Measurements from ENCODE around the gene SLC45A1. TPM values are rescaled to one million over a fixed set of nuclear protein-coding genes. Genes with fewer than 3 reads are reported as not detected.

The SLC45A1 gene
- total RNA-seq, 1 donor from 2014 or later: 6.6 TPM

DNA sequence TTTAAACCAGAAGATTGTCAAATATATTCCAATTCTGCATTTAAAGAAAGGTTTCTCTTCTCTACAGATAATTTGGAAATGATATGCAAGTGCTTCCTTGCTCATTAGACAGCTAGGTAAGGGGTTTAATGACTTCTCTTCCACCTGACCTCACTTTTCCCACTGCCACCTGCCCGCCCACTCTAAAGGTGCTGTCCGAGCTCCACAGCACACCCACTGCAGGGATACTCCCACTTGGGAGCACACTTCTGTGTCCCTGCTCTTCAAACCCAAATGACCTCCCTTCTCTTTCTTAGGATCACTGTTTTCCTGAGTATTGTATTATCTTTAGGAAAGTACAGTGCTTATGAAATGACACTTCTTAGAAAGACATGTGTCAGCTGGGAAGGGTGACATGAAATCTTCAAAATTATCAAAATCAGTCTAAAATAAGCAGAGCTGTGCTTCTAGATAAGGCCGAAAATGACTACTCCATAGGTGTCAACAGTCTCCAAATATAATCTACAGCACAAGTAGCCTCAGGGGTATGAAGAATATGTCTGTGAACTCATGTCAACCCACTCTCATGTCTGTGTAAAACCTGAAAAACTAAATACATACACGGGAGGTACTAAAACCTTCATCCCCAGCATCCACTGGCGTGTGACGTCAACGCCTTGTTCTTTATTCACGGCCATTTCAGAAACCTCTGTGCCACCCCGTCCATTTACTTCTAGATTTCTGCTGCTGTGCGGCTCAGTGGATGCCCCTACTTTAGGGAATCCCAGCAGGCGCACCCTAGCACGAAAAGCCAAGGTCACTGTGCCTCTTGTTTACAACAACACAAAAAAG is 71.0 kb downstream of the SLC45A1 start:
- no peak for DNase-seq

DNA sequence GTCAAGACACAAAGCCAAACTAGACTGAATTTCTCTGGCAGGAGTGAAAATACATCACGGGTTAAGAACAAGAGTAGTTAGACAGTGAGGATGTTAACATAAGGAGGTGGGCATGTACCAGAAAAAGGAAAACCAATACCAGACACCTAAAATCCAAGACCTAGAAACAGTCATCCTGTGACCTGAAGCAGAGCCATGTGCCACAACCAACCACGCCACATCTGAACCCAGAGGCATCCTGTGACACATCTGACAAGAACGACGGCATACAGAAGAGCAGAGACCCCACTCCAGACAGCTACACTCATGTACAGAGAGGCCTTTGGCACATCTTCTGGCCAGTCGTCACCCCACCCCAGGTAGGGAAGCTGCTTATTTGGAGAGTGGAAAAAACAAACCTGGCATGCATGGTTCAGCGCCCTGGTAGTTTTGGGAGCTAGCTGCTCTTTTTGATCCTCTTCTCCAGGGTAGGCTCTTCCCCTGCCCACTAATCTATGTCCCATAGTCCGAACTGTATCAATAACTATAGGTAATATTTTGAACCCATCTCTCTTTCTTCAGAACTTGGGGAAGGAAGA is 72.1 kb downstream of the SLC45A1 start:
- no peak for DNase-seq

DNA sequence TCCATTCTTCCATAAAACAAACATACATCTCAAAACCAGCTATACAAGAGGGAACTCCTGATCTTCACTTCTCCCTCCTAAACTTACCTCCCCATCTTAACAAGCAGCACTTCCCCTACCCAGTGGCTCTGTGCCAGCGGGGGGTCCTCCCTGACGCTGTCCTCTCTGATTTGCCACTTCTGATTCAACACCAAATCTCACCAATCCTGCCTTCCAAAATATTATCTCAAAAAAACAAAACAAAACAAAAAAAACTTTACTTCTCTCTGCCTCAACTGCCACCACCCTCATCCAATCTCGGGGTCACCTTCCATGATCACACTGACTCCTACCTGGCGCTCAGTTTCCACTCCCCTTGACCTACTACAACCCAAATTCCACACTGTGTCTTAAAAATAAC is 72.8 kb downstream of the SLC45A1 start:
- DNase-seq: no peak

DNA sequence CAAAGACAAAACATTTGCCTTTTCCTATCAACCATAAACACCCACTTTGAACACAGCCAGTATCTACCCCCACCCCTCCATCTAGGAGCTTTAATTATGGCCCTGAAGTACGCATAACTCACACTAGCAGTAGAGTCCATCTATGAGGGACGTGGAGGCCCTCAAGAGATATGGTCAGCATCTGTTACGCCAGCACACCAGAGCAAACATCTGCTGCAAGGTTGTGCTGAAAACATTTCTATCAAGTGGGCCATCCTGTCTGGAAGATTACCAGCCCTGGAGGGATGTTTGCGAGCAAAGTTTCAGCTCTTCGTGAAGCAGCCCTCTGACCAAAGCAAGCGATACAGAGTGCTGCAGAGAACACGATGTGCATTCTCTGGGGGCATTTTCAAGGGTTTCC is 74.6 kb downstream of the SLC45A1 start:
- DNase-seq: no peak

Small RNAs within 50 kb of the gene (small RNA-seq; reads per million reads assigned to genes)
- gene RF00019 (not detected), gene RNU6-991P (not detected)
